Stimulated activated CD4-positive, alpha-beta T cell treated with anti-CD3 and anti-CD28 coated beads, Interleukin-2, amount 100 ng/mL, for 48 hours (primary cell): Measurements from ENCODE around the gene UBE2F.

ENCODE experiments used
- DNase-seq, 2 donors: peaks; one replicate each; pipeline ENCODE4 v3.0.0-alpha.2; 2020

The UBE2F gene

GRCh38 chr2:238082827-238083226 lies 116.0 kb downstream of the UBE2F start:
- no peak for DNase-seq

DNA sequence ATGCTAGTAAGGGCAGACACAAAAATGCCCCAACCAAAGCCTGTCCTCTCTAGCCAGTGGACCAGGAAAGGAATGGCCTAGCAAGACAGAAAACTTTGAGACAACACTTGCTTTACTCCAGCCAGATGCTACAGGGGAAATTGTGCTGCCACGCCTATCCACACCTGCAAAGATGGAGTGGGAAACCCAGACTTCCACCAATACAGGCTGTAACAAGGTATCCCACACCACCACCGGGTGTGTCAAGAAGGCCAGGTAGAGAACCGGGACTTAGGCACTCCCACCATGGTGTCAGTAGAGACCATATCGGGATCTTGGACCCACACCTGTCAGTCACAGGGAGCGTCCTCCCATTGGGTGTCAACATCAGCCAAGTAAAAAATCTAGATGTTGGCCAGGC lies 117.1 kb downstream of the UBE2F start:
- DNase-seq, result no peak

DNA sequence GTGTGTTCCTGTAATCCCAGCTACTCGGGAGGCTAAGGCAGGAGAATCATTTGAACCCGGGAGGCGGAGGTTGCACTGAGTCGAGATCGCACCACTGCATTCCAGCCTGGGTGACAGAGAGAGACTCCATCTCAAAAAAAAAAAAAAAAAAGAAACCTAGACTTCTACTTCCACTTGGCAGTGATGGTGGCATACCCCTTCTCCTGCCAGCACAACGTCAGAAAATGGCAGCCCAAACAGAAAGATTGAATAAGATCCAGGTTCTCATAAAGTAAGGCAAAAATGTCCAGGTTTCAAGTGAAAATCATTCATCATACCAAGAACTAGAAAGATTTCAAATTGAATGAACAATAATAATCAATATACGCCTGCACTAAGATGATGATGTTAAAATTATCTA lies 117.9 kb downstream of the UBE2F start:
- DNase-seq, result no peak

- no peak for DNase-seq
These were observed 119.1 kb downstream of the UBE2F start for GRCh38 chr2:238085899-238086298.

- DNase-seq, result no peak
These were observed 120.4 kb downstream of the UBE2F start for GRCh38 chr2:238087211-238087610.

DNA sequence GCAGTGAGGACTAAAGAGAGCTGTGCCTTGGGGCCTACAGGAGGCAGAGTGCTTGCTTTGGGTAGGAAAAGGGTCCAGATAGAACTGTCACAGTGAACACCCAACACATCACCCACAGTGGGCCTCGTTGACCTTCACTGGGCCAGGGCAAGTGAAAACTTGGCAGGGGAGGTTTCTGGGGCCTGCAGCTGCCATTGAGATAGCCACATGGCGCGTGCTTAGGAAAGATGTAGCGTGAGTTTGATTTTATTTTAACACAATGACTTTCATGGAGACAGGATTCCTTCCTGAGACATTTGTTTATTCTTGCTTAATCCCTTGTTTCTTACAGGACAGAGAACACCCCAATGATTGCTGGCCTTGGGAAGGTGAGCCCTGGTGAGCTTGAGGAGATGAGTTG lies 124.1 kb downstream of the UBE2F start:
- DNase-seq, result no peak

GRCh38 chr2:238091436-238092060 lies 124.7 kb downstream of the UBE2F start:
- no peak for DNase-seq
